BE2C (cell line): ENCODE data around the gene EID3.
"Not testable (repeated sequence)": the region's sequence is repeated elsewhere in the genome, so short reads cannot be mapped to it uniquely, and the experiment has no call there.

Source experiments
- DNase-seq: peaks from one replicate; pipeline ENCODE4 v3.0.0-alpha.2; 2020
- H3K27me3 ChIP-seq: fragments of 250-450 bp; sonication (Bioruptor Pico); 2 replicates; pipeline ENCODE4 v1.5.1; 2020; ENCODE audit warnings: mild to moderate bottlenecking
- H3K36me3 ChIP-seq: fragments of 250-450 bp; sonication (Bioruptor Pico); 2 replicates; pipeline ENCODE4 v1.5.1; 2020; ENCODE audit warnings: mild to moderate bottlenecking
- H3K4me1 ChIP-seq: fragments of 250-450 bp; sonication (Bioruptor Pico); 2 replicates; pipeline ENCODE4 v1.5.1; 2020
- H3K4me3 ChIP-seq: 2 replicates; pipeline ENCODE4 v1.5.1; 2011; ENCODE audit warnings: low read depth, low read length
- H3K9me3 ChIP-seq: fragments of 250-450 bp; sonication (Bioruptor Pico); 2 replicates; pipeline ENCODE4 v1.5.1; 2020
- CTCF ChIP-seq: IDR thresholded peaks from 2 replicates; pipeline ENCODE4 v1.5.1; 2012; ENCODE audit warnings: mild to moderate bottlenecking, low read depth, low read length

EID3 gene

GRCh38 chr12:104292872-104293794 lies 10.4 kb upstream of the EID3 start:
- no peak for TF ChIP-seq CTCF
- no peaks in the 10 kb centered on the region for H3K9me3 ChIP-seq
- DNase-seq = no peak
- no peaks in the 10 kb centered on the region for H3K27me3 ChIP-seq
- no peaks in the 10 kb centered on the region; the same call in 1 of the 2 replicates for H3K4me1 ChIP-seq
- peaks cover 71% of the 10 kb centered on the region for H3K36me3 ChIP-seq
- no peak overlapping the region for H3K4me3 ChIP-seq

- H3K4me1 ChIP-seq, H3K9me3 ChIP-seq, H3K4me3 ChIP-seq, H3K27me3 ChIP-seq: not testable (repeated sequence)
- DNase-seq = peak; percentile 73
- H3K36me3 ChIP-seq = peaks cover 76% of the 10 kb centered on the region
- TF ChIP-seq CTCF = peak; percentile 50
Observed at GRCh38 chr12:104294158-104294859, 9.2 kb upstream of the EID3 start.

GRCh38 chr12:104294927-104295668 lies 8.4 kb upstream of the EID3 start:
- DNase-seq = no peak
- no peaks in the 10 kb centered on the region; the same call in 1 of the 2 replicates for H3K4me1 ChIP-seq

GRCh38 chr12:104295954-104296353 lies 7.6 kb upstream of the EID3 start:
- no peak overlapping the region for H3K4me3 ChIP-seq
- H3K9me3 ChIP-seq = no peaks in the 10 kb centered on the region
- no peaks in the 10 kb centered on the region; the same call in 1 of the 2 replicates for H3K4me1 ChIP-seq
- DNase-seq = no peak
- no peak for TF ChIP-seq CTCF
- H3K36me3 ChIP-seq = peaks cover 81% of the 10 kb centered on the region
- H3K27me3 ChIP-seq = no peaks in the 10 kb centered on the region

More at GRCh38 chr12:104294927-104295668, 8.4 kb upstream of the EID3 start:
- H3K4me3 ChIP-seq = no peak overlapping the region
- peaks cover 78% of the 10 kb centered on the region for H3K36me3 ChIP-seq
- H3K27me3 ChIP-seq = no peaks in the 10 kb centered on the region
- no peaks in the 10 kb centered on the region for H3K9me3 ChIP-seq
- no peak for TF ChIP-seq CTCF

GRCh38 chr12:104296718-104297117 lies 6.8 kb upstream of the EID3 start:
- no peak for DNase-seq
- Histone ChIP-seq H3K4me1 (no peaks in the 10 kb centered on the region; the same call in 1 of the 2 replicates), H3K36me3 (peaks cover 82% of the 10 kb centered on the region), H3K9me3 (no peaks in the 10 kb centered on the region), H3K4me3 (no peak overlapping the region), H3K27me3 (no peaks in the 10 kb centered on the region)
- no peak for TF ChIP-seq CTCF
